Large intestine (tissue), 3 donors: ENCODE measurements around the gene PPIG. TPM values are rescaled to one million over a fixed set of nuclear protein-coding genes. Genes with fewer than 3 reads are reported as not detected.

ENCODE experiments used
- DNase-seq, 2 donors: peaks; one replicate each; pipeline versions ENCODE4 v3.0.0 to v3.0.0-alpha.2; 2013
- H3K27ac ChIP-seq: one replicate; pipeline ENCODE4 v1.5.1; 2013; ENCODE audit warnings: low read length
- H3K27me3 ChIP-seq: 2 replicates; pipeline ENCODE4 v1.6.1; 2013; ENCODE audit warnings: low read length; ENCODE audit not compliant: control insufficient read depth, insufficient read depth
- H3K36me3 ChIP-seq: 2 replicates; pipeline ENCODE4 v1.6.1; 2013; ENCODE audit warnings: low read length; ENCODE audit not compliant: control insufficient read depth, insufficient read depth
- H3K4me1 ChIP-seq: one replicate; pipeline ENCODE4 v1.6.1; 2013; ENCODE audit warnings: low read length; ENCODE audit not compliant: control insufficient read depth, insufficient read depth
- H3K4me3 ChIP-seq: one replicate; pipeline ENCODE4 v1.5.1; 2013; ENCODE audit warnings: low read length
- H3K9me3 ChIP-seq: one replicate; pipeline ENCODE4 v1.6.1; 2013; ENCODE audit warnings: mild to moderate bottlenecking, low read depth, low read length, moderate library complexity; ENCODE audit not compliant: control insufficient read depth
- WGBS: methylation state at CpG from one replicate; pipeline ENCODE4 v1.1.5; 2013; ENCODE audit warnings: low lambda C conversion rate; ENCODE audit not compliant: insufficient coverage; 5-methylcytosine and 5-hydroxymethylcytosine counted together
- polyA plus RNA-seq: library from polyadenylated mRNA; unstranded; fragments of 120-200 nt; gene quantifications from one replicate; pipeline ENCODE4 v1.2.1, GENCODE V29; 2013

The PPIG gene
- polyA plus RNA-seq, 1 donor: 75.2 TPM

GRCh38 chr2:169690958-169691357 is 106.8 kb downstream of the PPIG start:
- DNase-seq: no peak
- no peak overlapping the region for H3K4me3 ChIP-seq
- no peaks in the 10 kb centered on the region for H3K9me3 ChIP-seq
- peaks cover 5% of the 10 kb centered on the region for H3K4me1 ChIP-seq
- no peaks in the 10 kb centered on the region for H3K27me3 ChIP-seq
- WGBS: 91% methylated on average over 1 of the region's 1 CpG
- H3K27ac ChIP-seq: no peak overlapping the region
- H3K36me3 ChIP-seq: no peaks in the 10 kb centered on the region

Other genes starting within 250 kb of the PPIG start
- 4.4 TPM for gene LRP2, start 221.8 kb upstream of the PPIG start, polyA plus RNA-seq
- gene BBS5, start 104.9 kb upstream of the PPIG start, polyA plus RNA-seq: 5.8 TPM
- 5.1 TPM for gene KLHL41, start 74.6 kb upstream of the PPIG start, polyA plus RNA-seq
- gene FASTKD1, start 10.5 kb upstream of the PPIG start, polyA plus RNA-seq: 33.9 TPM
- gene CFAP210, start 110.1 kb downstream of the PPIG start, polyA plus RNA-seq: 0.13 TPM
- 18.1 TPM for gene PHOSPHO2, start 110.1 kb downstream of the PPIG start, polyA plus RNA-seq
- 38.1 TPM for gene KLHL23, start 149.5 kb downstream of the PPIG start, polyA plus RNA-seq
- gene SSB, start 214.5 kb downstream of the PPIG start, polyA plus RNA-seq: 124 TPM
- 48.5 TPM for gene METTL5, start 240.6 kb downstream of the PPIG start, polyA plus RNA-seq
- 24.0 TPM for gene UBR3, start 243.1 kb downstream of the PPIG start, polyA plus RNA-seq